Thoracic aorta (tissue), 2 donors: ENCODE results near the gene CDK2AP2. TPM values are rescaled to one million over a fixed set of nuclear protein-coding genes. Genes with fewer than 3 reads are reported as not detected.

Experiments
- ATAC-seq: fragments of 150-250 bp; one replicate; pipeline ENCODE4 v1.8.0; 2017; ENCODE audit warnings: low read depth; ENCODE audit not compliant: insufficient number of reproducible peaks, low FRiP score
- DNase-seq: peaks from one replicate; pipeline ENCODE4 v3.0.0-alpha.2; 2020; ENCODE audit warnings: low spot score
- H3K27ac ChIP-seq, 2 donors: fragments of 200-600 bp; sonication (generic); 1 replicate in 1 of 2; 2 replicates in 1 of 2; pipeline ENCODE4 v1.5.1; 2016; ENCODE audit warnings: mild to moderate bottlenecking in 2 of 2, moderate library complexity in 2 of 2
- H3K27me3 ChIP-seq: fragments of 200-600 bp; sonication (generic); replicated peaks from 2 replicates; pipeline ENCODE4 v1.6.0; 2016; ENCODE audit warnings: mild to moderate bottlenecking; ENCODE audit not compliant: insufficient read depth
- H3K36me3 ChIP-seq: fragments of 200-600 bp; sonication (generic); one replicate; pipeline ENCODE4 v1.5.1; 2016
- H3K4me1 ChIP-seq, 2 donors: fragments of 200-600 bp; sonication (generic); 1 replicate in 1 of 2; 2 replicates in 1 of 2; pipeline versions ENCODE4 v1.5.1 to v1.6.0; 2016; ENCODE audit warnings: low read depth in 2 of 2, mild to moderate bottlenecking in 1 of 2; ENCODE audit not compliant: control insufficient read depth in 1 of 2
- H3K4me3 ChIP-seq: fragments of 200-600 bp; sonication (generic); 2 replicates; pipeline ENCODE4 v1.5.1; 2016; ENCODE audit warnings: mild to moderate bottlenecking
- H3K9me3 ChIP-seq: fragments of 200-600 bp; sonication (generic); 2 replicates; pipeline ENCODE4 v1.5.1; 2016
- CTCF ChIP-seq: fragments of 200-600 bp; sonication (generic); IDR thresholded peaks from one replicate; pipeline ENCODE4 v1.5.1; 2019; ENCODE audit warnings: antibody characterized with exemption
- total RNA-seq, 2 donors: library from RNA; depleted of rRNA; stranded (reverse); fragments of >200 nt; gene quantifications; one replicate each; pipeline versions ENCODE4 v1.1.0 to v1.2.3, GENCODE V29; 2016

The CDK2AP2 gene
- total RNA-seq, 2 donors from 2014 or later: 53.3 to 73.4 TPM

DNA sequence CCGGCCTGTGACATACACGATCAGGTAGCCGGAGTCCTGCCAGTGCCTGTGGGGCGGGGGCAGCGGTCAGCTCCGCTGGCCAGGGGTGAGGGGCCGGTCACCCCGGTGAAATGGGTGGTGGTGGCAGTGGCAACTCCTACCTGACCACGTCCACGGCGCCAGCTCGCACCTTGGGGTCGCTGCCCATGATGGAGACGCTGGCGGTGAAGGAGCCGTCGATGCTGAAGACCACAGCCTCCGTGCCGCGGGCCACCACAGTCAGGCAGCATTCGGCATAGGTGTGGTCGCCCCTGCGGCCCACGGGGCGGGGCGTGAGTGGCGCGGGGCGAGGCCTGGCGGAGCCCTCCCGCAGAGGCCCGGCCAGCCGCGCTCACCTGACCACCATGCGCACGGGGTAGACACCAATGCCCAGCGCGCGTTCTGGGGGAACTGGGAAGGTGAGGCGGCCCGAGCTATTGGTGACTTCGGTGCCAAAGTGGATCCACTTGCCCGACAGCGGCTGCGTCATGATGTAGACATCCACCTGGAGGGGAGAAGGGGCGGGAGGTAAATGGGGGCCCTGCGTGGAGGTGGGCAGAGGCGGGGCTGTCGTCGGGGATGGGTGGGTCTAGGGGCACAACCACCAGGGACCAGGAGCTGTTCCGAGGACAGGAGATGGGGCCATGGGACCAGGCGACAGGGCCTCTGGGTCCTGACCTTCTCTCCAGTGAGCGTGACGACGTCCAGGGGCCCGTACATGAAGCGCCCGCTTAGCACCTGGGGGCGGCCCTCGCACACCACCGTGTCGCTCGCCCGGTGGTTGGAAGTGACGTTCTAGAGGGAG is 14.2 kb downstream of the CDK2AP2 start:
- peaks cover 50% of the 10 kb centered on the region for H3K36me3 ChIP-seq
- no peak for TF ChIP-seq CTCF
- ATAC-seq: no peak
- DNase-seq: no peak
- no peaks in the 10 kb centered on the region for H3K4me1 ChIP-seq
- no peaks in the 10 kb centered on the region for H3K9me3 ChIP-seq
- no peak overlapping the region for H3K27ac ChIP-seq
- H3K4me3 ChIP-seq: no peak overlapping the region
- H3K27me3 ChIP-seq: no peaks in the 10 kb centered on the region

- H3K4me1 ChIP-seq: no peaks in the 10 kb centered on the region
- no peak for DNase-seq
- no peaks in the 10 kb centered on the region for H3K9me3 ChIP-seq
- no peak overlapping the region for H3K4me3 ChIP-seq
- H3K36me3 ChIP-seq: peaks cover 53% of the 10 kb centered on the region
- ATAC-seq: no peak
- no peaks in the 10 kb centered on the region for H3K27me3 ChIP-seq
- H3K27ac ChIP-seq: no peak overlapping the region
- no peak for TF ChIP-seq CTCF
Observed at GRCh38 chr11:67492801-67493547, 15.0 kb downstream of the CDK2AP2 start.

DNA sequence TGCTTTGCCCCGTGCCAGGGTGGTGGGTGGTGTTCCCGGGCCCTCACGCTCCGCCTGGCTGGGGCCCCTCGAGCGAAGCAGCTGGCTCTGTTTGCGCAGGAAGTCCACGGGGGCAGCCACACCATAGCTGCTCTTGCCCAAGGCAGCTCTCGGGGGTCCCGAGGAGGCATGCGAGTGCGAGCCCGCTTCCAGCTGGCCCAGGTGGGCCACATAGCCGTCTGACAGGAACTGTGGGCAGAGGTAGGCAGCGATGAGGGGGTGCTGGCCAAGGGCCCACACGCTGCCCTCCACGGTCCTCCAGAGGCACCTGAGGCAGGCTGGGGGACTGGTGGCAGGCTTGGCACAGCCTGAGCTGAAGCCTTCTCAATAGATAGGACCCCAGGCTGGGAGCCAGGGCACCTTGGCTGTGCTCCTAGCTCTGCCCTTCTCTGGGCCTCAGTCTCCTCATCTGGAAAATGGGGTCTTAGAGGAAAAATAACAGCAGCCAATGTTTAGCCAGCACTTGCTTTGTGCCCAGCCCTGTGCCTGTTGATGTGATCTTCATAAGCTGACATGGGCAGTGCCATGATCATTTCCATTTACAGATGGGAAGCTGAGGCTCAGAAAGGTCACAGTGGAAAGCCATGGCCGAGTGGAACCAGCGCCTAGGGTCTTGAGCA is 15.8 kb downstream of the CDK2AP2 start:
- Histone ChIP-seq H3K36me3 (peaks cover 52% of the 10 kb centered on the region), H3K4me3 (no peak overlapping the region), H3K9me3 (no peaks in the 10 kb centered on the region), H3K4me1 (no peaks in the 10 kb centered on the region), H3K27me3 (no peaks in the 10 kb centered on the region), H3K27ac (no peak overlapping the region)
- TF ChIP-seq CTCF: no peak
- ATAC-seq (no peak), DNase-seq (no peak)

DNA sequence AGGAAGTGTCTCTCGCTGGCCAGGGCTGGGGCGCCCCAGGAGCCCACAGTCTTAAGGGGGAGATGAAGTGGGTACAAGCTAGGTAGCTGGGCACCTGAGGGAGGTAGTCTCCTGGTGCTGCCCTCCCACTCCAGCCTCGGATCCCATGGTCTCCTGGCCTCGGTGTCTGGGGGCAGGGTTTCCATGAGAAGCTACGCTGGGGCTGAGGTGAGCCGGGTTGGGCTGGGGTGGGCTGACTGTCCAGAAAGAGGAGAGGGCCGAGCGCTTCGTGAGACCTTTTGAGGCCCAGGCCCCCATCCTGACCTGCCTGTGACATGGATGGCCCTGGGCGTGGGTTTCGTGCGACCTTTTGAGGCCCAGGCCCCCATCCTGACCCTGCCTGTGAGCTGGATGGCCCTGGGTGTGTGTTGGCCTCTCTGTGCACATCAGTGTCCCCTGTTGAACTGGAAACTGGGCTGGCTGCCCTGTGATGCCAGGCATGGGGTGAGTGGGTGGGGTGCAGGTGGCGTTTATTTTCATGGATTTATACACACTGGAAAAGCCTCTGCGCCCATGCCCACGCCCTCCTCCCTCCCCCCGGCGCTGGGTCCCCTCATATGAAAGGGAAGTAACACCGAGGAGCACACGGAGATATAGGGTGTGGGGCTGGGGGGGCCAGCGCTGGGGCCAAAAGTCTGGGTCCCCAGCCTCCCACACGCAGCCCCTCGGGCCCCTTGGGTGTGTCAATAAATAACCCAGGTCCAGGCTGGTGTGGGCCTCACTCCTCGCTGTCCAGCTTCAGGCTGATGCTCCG is 16.5 kb downstream of the CDK2AP2 start:
- Histone ChIP-seq H3K36me3 (peaks cover 49% of the 10 kb centered on the region), H3K27me3 (no peaks in the 10 kb centered on the region), H3K4me1 (no peaks in the 10 kb centered on the region), H3K9me3 (no peaks in the 10 kb centered on the region), H3K4me3 (no peak overlapping the region), H3K27ac (no peak overlapping the region)
- no peak for DNase-seq
- no peak for ATAC-seq
- no peak for TF ChIP-seq CTCF
